ENCODE results near the gene TMEM198.

DNA sequence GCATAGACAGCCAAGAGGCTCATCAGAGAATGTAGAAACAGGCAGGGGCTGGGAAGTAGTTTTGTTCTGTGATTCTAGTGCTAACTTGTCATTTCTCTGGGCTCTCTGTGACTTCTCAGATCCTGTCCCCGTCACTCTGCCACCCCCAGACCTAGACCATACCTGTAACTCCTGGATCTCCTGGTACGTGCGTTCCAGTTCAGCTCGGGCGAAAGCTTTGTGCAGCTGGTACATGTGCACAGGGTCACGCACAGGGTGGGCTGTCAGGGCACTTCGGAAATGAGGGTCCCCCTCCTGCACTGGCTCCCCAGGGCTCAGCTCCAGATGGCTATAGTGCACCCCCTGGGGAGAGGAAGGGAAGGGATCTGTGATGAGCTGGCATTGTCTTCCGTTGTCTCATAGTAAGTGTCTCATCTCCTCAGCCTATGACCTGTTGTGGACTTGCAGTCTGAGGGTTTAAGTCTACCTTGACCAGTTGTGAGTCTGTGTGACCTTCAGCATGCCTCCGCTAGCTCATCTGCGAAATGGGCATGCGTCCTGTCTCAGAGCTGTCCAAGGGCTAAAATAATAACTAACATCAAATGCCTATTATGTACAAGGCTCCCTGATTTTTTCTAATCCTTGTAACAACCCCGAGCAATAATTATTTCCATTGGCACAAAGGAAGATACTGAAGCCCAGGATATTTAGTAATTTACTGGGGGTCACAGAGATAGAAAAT is 2.9 kb upstream of the TMEM198 start:
- TF ChIP-seq, protein P1, sequence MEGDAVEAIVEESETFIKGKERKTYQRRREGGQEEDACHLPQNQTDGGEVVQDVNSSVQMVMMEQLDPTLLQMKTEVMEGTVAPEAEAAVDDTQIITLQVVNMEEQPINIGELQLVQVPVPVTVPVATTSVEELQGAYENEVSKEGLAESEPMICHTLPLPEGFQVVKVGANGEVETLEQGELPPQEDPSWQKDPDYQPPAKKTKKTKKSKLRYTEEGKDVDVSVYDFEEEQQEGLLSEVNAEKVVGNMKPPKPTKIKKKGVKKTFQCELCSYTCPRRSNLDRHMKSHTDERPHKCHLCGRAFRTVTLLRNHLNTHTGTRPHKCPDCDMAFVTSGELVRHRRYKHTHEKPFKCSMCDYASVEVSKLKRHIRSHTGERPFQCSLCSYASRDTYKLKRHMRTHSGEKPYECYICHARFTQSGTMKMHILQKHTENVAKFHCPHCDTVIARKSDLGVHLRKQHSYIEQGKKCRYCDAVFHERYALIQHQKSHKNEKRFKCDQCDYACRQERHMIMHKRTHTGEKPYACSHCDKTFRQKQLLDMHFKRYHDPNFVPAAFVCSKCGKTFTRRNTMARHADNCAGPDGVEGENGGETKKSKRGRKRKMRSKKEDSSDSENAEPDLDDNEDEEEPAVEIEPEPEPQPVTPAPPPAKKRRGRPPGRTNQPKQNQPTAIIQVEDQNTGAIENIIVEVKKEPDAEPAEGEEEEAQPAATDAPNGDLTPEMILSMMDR (IDR thresholded peaks at IDR 0.05), result no peak
- TF ChIP-seq POLR2A (IDR thresholded peaks at IDR 0.05), result no peak
